ENCODE measurements around the gene RBMS3. TPM values are rescaled to one million over a fixed set of nuclear protein-coding genes. Genes with fewer than 3 reads are reported as not detected.

The RBMS3 gene
- total and polyA plus RNA-seq, 9 donors, result 11.6 to 79.2 (median 63.1) TPM

DNA sequence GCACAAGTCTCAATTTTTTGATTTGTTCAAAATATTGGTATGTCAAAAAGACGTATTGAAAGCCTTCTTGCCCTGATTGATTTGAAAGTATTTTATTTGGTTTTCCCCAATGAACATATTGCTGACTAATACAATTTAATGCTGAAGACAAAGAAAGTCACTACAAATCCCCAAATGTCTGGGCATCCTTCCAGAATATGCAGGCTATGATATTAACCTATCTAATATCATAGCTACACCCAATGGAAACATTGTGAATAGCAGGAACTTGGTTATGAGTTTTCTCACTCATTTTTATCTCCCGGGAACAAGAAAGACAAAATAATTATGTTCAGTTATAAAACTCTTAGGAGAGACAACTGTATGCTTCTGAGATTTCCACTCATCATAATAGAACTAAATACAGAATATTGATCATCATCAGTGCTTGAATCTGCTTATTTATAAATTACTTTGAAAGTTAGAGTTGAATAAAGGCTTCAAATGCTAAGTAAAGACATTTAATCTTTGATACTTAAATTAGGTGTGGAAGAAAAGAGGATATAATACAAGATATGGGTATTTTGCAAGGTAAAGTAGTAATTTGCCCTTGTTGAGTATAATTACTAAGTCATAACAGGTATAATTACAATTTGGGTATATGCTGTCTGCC lies 483.9 kb downstream of the RBMS3 start:
- Histone ChIP-seq H3K36me3 (no peaks in the 10 kb centered on the region), H3K4me3 (no peak overlapping the region), H3K4me1 (ENCODE audit: insufficient read depth) (no peaks in the 10 kb centered on the region), H3K27me3 (no peaks in the 10 kb centered on the region), H3K27ac (no peak overlapping the region), H3K9me3 (no peaks in the 10 kb centered on the region)
- TF ChIP-seq, protein P1, sequence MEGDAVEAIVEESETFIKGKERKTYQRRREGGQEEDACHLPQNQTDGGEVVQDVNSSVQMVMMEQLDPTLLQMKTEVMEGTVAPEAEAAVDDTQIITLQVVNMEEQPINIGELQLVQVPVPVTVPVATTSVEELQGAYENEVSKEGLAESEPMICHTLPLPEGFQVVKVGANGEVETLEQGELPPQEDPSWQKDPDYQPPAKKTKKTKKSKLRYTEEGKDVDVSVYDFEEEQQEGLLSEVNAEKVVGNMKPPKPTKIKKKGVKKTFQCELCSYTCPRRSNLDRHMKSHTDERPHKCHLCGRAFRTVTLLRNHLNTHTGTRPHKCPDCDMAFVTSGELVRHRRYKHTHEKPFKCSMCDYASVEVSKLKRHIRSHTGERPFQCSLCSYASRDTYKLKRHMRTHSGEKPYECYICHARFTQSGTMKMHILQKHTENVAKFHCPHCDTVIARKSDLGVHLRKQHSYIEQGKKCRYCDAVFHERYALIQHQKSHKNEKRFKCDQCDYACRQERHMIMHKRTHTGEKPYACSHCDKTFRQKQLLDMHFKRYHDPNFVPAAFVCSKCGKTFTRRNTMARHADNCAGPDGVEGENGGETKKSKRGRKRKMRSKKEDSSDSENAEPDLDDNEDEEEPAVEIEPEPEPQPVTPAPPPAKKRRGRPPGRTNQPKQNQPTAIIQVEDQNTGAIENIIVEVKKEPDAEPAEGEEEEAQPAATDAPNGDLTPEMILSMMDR (IDR thresholded peaks at IDR 0.05), result peak; percentile 18 to 85 (median 70)
- TF ChIP-seq EP300 (IDR thresholded peaks at IDR 0.05), result no peak
- 33 to 35% (median 34%) methylated on average over 2 of the region's 2 CpGs for WGBS, 3 donors
- intact Hi-C loops (cut with DNase I), result loop anchor here in 3 of 4 donors (5.0 to 10.0 kb wide), 3 partner anchors 480 to 850 kb away; partner anchors contain the start of gene RBMS3 (in 1 of the 3)
- DNase-seq, result peak in 3 of 5 donors; percentile 15 to 34 (median 28)

DNA sequence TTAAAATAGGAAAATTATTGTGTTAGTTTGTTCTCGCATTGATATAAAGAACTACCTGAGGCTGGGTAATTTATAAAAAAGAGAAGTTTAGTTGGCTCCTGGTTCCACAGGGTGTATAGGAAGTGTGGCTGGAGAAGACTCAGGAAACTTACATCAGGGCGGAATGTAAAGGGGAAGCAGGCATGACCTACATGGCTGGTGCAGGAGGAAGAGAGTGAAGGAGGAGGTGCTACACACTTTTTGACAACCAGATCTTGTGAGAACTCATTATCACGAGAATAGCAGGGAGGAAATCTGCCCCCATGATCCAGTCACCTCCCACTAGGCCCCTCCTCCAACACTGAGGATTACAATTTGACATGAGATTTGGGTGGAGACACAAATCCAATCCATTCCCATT lies 490.7 kb downstream of the RBMS3 start:
- no peaks in the 10 kb centered on the region for H3K36me3 ChIP-seq
- H3K9me3 ChIP-seq, result no peaks in the 10 kb centered on the region
- intact Hi-C loops (cut with DNase I), result no loop called here
- no peak overlapping the region for H3K4me3 ChIP-seq
- H3K4me1 ChIP-seq (ENCODE audit: insufficient read depth), result no peaks in the 10 kb centered on the region
- H3K27ac ChIP-seq, result no peak overlapping the region
- TF ChIP-seq POLR2A (IDR thresholded peaks at IDR 0.05), result no peak
- TF ChIP-seq, protein P1 (IDR thresholded peaks at IDR 0.05), result no peak
- no peak for TF ChIP-seq EP300 (IDR thresholded peaks at IDR 0.05)
- H3K27me3 ChIP-seq, result no peaks in the 10 kb centered on the region
- 90 to 95% (median 93%) methylated on average over 3 of the region's 3 CpGs for WGBS, 3 donors
- no peak for DNase-seq

DNA sequence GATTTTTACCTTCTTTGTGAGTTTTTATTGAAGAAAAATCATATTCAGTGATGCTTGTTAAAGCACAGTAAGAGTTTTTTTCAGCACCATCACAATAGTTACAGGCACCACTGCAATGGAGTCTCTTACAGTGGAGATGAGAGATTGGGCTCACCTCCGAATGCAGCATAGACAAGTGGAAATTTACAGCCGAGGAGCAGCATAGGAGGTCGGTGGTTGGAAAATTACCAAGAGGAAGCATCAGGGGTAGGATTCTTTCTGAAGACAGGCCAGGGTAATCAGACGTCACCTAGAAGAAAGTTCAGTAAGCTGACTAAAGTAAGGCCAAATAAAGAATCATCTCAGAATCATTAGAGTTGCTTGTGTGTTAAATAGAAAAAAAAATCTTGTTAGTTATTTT lies 491.6 kb downstream of the RBMS3 start:
- WGBS, 3 donors, result 74 to 85% (median 82%) methylated on average over 4 of the region's 4 CpGs
- intact Hi-C loops (cut with DNase I), result no loop called here
- no peaks in the 10 kb centered on the region for H3K36me3 ChIP-seq
- H3K4me3 ChIP-seq, result no peak overlapping the region
- H3K9me3 ChIP-seq, result no peaks in the 10 kb centered on the region
- no peaks in the 10 kb centered on the region for H3K4me1 ChIP-seq (ENCODE audit: insufficient read depth)
- DNase-seq, result no peak
- TF ChIP-seq EP300 (IDR thresholded peaks at IDR 0.05) (no peak), POLR2A (IDR thresholded peaks at IDR 0.05) (no peak)
- TF ChIP-seq, protein P1 (IDR thresholded peaks at IDR 0.05), result no peak
- no peak overlapping the region for H3K27ac ChIP-seq
- no peaks in the 10 kb centered on the region for H3K27me3 ChIP-seq

DNA sequence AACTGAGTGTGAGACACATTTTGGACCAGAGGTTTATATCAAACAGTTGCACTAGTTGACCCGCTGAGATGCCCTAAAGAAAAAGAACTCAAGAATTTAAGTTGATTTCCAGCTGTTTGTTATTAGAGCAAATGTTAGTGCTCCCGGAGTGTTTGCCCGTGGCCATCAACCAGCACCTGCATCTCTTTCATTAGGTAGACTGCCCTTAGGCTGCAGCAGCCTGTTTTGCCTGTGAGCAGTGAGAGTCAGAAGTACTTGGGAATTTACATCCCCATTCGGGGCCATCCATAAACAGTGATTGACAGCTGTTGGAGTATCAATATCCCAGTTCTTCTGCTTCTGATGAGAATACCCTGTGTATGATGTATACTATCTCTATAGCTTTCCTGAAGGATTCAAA lies 492.6 kb downstream of the RBMS3 start:
- H3K36me3 ChIP-seq, result no peaks in the 10 kb centered on the region
- no peaks in the 10 kb centered on the region for H3K9me3 ChIP-seq
- WGBS, 3 donors, result 94 to 100% (median 97%) methylated on average over 4 of the region's 4 CpGs
- no peaks in the 10 kb centered on the region for H3K27me3 ChIP-seq
- TF ChIP-seq, protein P1 (IDR thresholded peaks at IDR 0.05), result no peak
- TF ChIP-seq EP300 (IDR thresholded peaks at IDR 0.05) (no peak), POLR2A (IDR thresholded peaks at IDR 0.05) (no peak)
- intact Hi-C loops (cut with DNase I), result no loop called here
- no peaks in the 10 kb centered on the region for H3K4me1 ChIP-seq (ENCODE audit: insufficient read depth)
- no peak overlapping the region for H3K27ac ChIP-seq
- H3K4me3 ChIP-seq, result no peak overlapping the region
- DNase-seq, result no peak
